Stimulated activated CD8-positive, alpha-beta memory T cell treated with anti-CD3 and anti-CD28 coated beads, Interleukin-15, amount 100 ng/mL, for 24 hours (primary cell): Measurements from ENCODE around the gene PDGFA.

Experiments
- DNase-seq: peaks from one replicate; pipeline ENCODE4 v3.0.0-alpha.2; 2020; ENCODE audit warnings: low read depth

Gene PDGFA

DNA sequence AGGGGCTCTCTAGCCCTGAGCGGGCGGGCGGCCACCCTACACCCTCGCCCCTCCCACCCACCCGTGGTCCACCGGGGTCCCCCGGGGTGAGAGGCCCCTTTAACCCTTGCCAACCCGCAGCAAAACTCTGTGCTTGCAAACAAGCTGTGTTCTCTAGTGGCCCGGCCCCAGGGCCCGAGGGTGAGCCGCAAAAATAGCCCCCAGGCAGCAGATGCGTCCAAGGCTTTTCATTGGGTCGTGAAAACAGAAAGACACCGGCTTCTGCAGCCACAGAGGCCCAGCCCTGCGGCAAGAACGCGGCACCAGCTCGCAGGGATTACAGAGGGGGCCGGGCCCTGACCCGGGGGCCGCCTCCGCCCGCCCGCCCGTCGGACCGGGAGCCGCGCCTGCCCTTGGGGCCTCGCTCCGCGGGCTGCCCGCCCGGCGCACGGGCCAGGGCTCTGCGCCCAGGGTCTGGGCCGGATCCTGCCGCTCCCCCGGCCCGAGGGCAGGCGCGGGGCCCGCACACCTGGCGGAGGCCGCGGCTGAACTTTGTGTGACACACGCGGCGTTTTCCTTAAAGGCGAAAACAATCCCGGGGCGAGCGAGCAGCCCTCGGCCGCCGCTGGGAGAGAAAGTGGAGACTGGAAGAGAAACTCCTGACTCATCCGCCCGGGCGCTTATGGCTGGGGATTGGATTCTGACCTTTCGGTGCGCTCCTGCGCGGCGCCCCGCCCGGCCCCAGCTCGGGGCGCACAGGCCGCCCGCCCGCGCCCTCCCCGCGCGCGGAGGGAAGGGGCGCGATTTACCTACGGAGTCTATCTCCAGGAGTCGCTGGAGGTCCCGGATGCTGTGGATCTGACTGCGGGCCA is 2.8 kb downstream of the PDGFA start:
- DNase-seq, result no peak

GRCh38 chr7:516216-516605 is 3.4 kb downstream of the PDGFA start:
- no peak for DNase-seq

GRCh38 chr7:515628-516027 is 4.0 kb downstream of the PDGFA start:
- no peak for DNase-seq

GRCh38 chr7:514651-515598 is 4.7 kb downstream of the PDGFA start:
- DNase-seq, result no peak

DNA sequence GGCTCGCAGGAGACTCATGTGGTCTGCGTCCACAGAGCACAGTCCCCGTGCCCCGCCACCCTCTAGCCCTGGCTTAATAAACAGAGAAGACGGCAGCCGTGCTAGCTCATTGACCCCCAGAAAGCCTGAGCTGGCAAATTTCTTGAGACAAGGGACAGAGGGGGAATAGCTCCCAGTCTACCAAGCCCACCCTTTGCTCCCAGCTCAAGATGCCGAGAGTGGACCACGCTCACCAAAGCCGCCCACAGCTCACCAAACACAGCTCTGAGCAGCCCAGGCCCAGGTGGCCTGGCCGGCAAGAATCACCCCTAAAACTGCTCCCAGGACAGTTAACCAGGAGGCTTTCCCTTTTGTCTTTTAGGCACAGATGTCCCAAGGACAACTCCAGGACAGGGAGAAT is 5.4 kb downstream of the PDGFA start:
- DNase-seq, result no peak

- DNase-seq, result no peak
These were observed 6.0 kb downstream of the PDGFA start for GRCh38 chr7:513521-514166.

- DNase-seq, result no peak
These were observed 6.9 kb downstream of the PDGFA start for GRCh38 chr7:512541-513311.

DNA sequence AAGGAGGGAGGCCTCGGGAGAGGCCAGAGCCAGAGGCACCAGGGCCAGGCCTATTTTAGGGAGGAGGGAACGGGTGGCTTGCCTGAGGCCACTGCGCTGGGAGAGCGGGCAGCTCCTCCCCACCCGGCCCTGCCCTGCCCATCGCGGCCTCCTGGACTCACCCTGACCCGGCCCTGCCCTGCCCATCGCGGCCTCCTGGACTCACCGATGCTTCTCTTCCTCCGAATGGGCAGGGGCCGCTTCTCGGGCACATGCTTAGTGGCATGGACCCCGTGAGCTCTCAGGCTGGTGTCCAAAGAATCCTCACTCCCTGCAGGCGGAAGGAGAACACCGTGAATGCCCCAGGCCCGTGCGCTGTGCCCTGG is 7.5 kb downstream of the PDGFA start:
- DNase-seq, result no peak

DNA sequence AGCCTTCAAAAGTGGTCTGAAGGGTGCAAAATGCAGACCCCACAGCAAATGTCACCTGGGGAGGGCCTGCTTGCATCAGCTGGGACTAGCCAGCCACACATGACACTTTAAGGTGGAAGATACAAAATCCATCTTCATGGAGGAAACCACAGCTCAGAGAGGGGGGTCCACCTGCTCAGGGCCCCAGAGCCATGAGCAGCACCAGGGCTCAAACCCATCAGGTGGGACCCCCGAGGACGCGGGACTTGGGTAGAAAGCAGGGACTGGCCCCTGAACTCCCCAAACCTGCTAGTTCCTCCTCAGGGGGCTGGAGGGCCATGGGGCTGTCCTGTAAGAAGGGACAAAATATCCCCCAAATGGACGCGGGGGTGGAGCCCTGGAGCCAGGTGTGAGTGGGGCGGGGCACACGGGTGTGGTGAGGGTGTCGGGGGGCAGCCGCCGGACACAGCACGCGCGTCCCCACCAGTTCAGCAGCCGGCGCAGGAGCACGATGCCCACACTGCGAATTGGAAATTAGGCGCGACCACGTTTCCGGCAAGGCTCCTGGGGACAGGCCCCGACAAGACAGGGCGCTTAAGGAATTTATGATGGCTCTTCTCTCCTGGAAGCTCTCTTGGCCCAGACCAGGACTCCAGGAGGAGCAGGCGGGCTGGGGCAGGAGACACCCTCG is 8.0 kb downstream of the PDGFA start:
- no peak for DNase-seq

GRCh38 chr7:510782-511281 is 8.8 kb downstream of the PDGFA start:
- DNase-seq, result no peak

DNA sequence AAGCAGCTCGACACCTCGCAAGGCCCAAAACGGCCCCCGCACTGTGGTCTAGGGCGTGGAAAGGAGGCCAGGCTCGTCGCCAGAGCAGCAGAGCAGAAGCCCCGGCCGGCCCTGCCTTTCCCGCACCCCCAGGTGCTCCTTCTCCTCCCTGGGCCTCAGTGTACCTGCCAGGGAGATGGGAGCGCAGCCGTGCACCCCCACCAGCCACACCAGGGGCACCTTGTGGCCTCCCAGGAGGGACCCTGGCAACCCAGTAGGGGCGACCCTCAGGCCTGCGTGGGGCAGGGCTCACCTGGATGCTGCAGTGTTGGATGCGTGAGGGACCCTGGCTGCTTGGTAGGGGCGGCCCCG is 9.5 kb downstream of the PDGFA start:
- no peak for DNase-seq

GRCh38 chr7:509426-510130 is 10.1 kb downstream of the PDGFA start:
- DNase-seq, result no peak

DNA sequence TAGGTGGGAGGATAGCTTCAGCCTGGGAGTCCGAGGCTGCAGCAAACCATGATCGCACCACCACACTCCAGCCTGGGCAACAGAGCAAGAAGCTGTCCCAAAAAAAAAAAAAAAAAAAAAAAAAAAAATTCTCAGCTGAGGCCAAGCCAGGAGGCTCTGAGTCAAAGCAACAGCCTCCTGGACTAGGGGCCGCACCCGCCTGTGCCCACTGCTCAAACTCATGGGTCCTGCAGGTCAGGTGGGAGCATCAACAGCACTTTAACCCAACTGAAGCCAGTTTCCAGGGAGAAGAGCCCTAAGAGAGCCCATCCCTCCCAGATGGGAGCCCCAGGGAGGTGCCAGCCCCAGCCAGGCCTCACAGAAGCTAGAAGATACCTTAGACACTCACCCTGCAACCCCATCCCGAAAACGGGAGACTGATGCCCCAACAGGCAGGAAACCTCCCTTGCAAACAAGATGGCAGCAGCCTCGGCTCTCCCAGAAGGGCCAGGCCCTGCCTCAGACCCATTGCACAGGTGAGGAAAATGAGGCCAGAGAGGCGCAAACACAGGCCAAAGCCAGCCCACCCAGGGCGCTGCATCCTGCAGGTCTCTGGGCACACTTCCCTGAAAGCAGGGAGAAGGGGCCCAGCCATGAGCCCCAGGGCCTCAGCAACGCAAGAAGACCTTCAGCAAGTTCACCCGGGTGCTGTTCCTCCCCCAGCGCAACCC is 11.0 kb downstream of the PDGFA start:
- no peak for DNase-seq

DNA sequence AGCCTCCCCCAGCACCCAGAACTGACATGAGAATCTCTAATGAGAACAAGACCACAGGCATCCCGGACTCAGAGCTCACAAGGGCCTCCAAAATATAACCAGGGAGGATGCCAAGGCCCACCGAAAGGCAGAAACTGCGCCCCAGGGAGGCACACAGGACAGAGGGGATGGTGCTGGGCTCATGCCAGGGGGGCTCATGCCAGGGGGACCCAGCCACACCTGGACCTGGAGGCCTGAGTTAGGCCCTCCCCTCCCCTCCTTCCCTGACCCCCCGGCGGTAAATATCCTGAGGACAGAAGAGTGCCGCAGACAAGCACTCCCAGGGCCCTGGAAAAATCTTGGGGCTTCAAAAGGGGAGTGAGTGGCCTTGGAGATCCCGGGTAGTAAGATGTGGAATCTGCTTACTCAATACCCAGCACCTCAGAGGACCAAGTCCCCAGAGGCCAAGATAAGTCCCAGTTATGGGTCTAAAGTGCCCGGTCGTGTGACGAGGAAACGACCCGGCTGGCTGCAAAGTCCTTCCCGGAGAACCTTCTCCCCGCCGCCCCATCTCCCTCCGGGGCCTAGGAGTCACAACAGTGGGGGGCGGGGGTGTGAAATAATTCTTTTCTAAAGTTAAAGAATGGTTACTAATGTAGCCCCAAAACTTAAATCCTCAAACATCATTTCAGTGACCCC is 11.9 kb downstream of the PDGFA start:
- no peak for DNase-seq

DNA sequence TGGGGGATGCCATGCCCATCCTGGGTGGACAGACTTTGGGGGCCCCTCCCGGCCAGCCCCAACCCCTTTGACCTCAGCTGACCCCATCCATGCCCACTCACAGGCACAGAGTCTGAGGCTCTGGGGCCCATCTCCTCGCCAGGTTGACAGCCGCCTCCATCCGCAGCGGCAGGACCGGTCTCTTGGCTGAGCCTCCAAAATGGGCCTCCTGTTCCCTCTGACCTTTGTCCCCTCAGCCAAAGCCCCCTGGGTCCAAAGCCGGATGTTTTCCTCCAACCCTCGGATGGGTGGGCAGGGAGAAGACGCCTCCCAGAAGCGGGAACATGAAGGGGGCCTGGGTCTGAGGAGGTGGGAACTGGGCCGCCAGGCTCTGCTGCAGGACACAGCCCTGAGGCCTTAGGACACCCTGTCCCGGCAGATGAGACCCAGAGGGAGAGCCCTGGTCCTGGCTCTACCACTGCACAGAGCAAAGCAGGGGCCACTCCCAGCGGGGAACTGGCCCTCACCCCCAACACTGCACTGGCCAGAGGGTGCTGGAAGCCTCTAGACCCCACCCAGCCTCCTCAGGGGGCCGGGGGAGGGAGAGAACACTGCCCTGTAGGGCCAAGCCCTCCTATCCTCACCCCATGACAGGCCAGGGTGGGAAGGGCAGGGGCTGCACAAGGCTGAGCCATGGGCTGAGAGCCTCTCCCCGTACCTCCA is 12.6 kb downstream of the PDGFA start:
- DNase-seq, result no peak

GRCh38 chr7:506391-506831 is 13.2 kb downstream of the PDGFA start:
- no peak for DNase-seq

GRCh38 chr7:505171-505570 is 14.5 kb downstream of the PDGFA start:
- DNase-seq, result no peak

DNA sequence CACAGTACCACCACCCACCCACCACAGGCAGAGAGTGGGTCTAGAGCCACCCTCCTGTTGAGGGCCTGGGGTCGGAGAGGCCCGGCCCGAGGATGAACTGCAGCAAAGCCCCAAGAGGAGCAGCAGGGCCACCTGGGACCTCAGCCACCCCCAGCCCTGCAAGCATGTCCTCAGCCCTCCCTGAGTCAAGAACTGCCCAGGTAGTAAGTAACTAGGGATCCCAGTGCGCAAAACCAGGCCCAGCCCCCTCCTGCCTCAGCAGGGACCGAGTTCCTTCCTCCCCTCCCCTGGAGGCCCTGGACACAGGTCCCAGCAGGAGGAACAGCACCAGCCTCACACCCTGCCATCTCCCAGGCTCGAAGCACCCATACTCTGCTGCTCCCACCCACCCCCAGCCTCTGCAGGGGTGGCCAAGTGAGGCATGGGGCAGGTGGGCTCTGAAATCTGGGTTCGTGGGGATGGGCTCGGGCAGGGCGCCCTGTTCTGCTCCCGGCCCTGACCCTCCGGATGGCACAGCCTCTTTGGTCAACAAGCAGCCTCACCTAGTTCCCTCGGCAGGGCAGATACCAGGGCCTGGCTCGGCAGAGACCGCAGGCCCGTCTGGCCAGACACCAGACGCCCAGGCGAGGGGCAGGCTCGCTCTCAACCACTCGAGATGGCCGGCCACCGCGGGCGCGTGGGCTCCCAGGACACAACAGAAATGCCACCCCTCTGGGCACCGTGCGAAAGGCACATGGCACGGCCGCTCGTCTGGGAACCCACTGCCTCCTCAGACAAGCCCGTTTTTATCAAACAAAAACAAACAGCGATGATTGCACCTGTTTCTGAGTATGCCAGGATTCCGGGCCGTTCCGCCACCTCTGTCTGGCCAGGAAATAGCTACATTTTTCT is 15.2 kb downstream of the PDGFA start:
- no peak for DNase-seq
